Measurements from ENCODE around the gene NELFA. TPM values are rescaled to one million over a fixed set of nuclear protein-coding genes. Genes with fewer than 3 reads are reported as not detected.

Gene NELFA
- polyA plus RNA-seq, 4 donors = 12.7 to 35.1 (median 22.6) TPM

- H3K4me1 ChIP-seq (ENCODE audit: control insufficient read depth in 3 of 3, insufficient read depth in 2 of 3, low read depth in 1 of 3, low read length in 2 of 3) = no peaks in the 10 kb centered on the region
- no peak for DNase-seq
- no peak for FAIRE-seq
- H3K27me3 ChIP-seq (ENCODE audit: control insufficient read depth in 3 of 3, insufficient read depth in 3 of 3, low read length in 3 of 3) = no peaks in the 10 kb centered on the region
- no peak overlapping the region for H3K4me3 ChIP-seq (ENCODE audit: low read depth in 1 of 3, low read length in 3 of 3)
- H3K9me3 ChIP-seq (ENCODE audit: control insufficient read depth in 2 of 2, insufficient read depth in 1 of 2, low read depth in 1 of 2, low read length in 1 of 2) = no peaks in the 10 kb centered on the region
- H3K27ac ChIP-seq (ENCODE audit: low read depth in 1 of 3, low read length in 2 of 3) = no peak overlapping the region
- 92 to 96% (median 95%) methylated on average over 7 of the region's 7 CpGs for WGBS, 3 donors
- peaks cover 2 to 46% (median 13%) of the 10 kb centered on the region in 3 donors for H3K36me3 ChIP-seq (ENCODE audit: control insufficient read depth in 3 of 3, insufficient read depth in 2 of 3, low read depth in 1 of 3, low read length in 3 of 3)
Measured at GRCh38 chr4:1940566-1940965, 68.2 kb downstream of the NELFA start.

GRCh38 chr4:1939664-1940509 is 68.9 kb downstream of the NELFA start:
- peak overlapping the region in 1 of 3 donors; percentile 27 for H3K27ac ChIP-seq (ENCODE audit: low read depth in 1 of 3, low read length in 2 of 3)
- FAIRE-seq = no peak
- H3K4me1 ChIP-seq (ENCODE audit: control insufficient read depth in 3 of 3, insufficient read depth in 2 of 3, low read depth in 1 of 3, low read length in 2 of 3) = no peaks in the 10 kb centered on the region
- H3K4me3 ChIP-seq (ENCODE audit: low read depth in 1 of 3, low read length in 3 of 3) = no peak overlapping the region
- no peaks in the 10 kb centered on the region for H3K9me3 ChIP-seq (ENCODE audit: control insufficient read depth in 2 of 2, insufficient read depth in 1 of 2, low read depth in 1 of 2, low read length in 1 of 2)
- H3K27me3 ChIP-seq (ENCODE audit: control insufficient read depth in 3 of 3, insufficient read depth in 3 of 3, low read length in 3 of 3) = no peaks in the 10 kb centered on the region
- DNase-seq = no peak
- WGBS, 3 donors = 84 to 91% (median 90%) methylated on average over 11 of the region's 11 CpGs
- H3K36me3 ChIP-seq (ENCODE audit: control insufficient read depth in 3 of 3, insufficient read depth in 2 of 3, low read depth in 1 of 3, low read length in 3 of 3) = peaks cover 2 to 45% (median 16%) of the 10 kb centered on the region in 3 donors

GRCh38 chr4:1938027-1938426 is 70.7 kb downstream of the NELFA start:
- H3K9me3 ChIP-seq (ENCODE audit: control insufficient read depth in 2 of 2, insufficient read depth in 1 of 2, low read depth in 1 of 2, low read length in 1 of 2) = no peaks in the 10 kb centered on the region
- DNase-seq (no peak), FAIRE-seq (no peak)
- no peak overlapping the region for H3K27ac ChIP-seq (ENCODE audit: low read depth in 1 of 3, low read length in 2 of 3)
- peaks cover 2 to 39% (median 12%) of the 10 kb centered on the region in 3 donors for H3K36me3 ChIP-seq (ENCODE audit: control insufficient read depth in 3 of 3, insufficient read depth in 2 of 3, low read depth in 1 of 3, low read length in 3 of 3)
- H3K4me3 ChIP-seq (ENCODE audit: low read depth in 1 of 3, low read length in 3 of 3) = no peak overlapping the region
- no peaks in the 10 kb centered on the region for H3K27me3 ChIP-seq (ENCODE audit: control insufficient read depth in 3 of 3, insufficient read depth in 3 of 3, low read length in 3 of 3)
- no peaks in the 10 kb centered on the region for H3K4me1 ChIP-seq (ENCODE audit: control insufficient read depth in 3 of 3, insufficient read depth in 2 of 3, low read depth in 1 of 3, low read length in 2 of 3)
- WGBS, 3 donors = 94 to 98% (median 96%) methylated on average over 8 of the region's 8 CpGs

- DNase-seq (no peak), FAIRE-seq (no peak)
- 99 to 100% (median 100%) methylated on average over 3 of the region's 3 CpGs for WGBS, 3 donors
- Histone ChIP-seq H3K27me3 (ENCODE audit: control insufficient read depth in 3 of 3, insufficient read depth in 3 of 3, low read length in 3 of 3) (no peaks in the 10 kb centered on the region), H3K27ac (ENCODE audit: low read depth in 1 of 3, low read length in 2 of 3) (no peak overlapping the region), H3K9me3 (ENCODE audit: control insufficient read depth in 2 of 2, insufficient read depth in 1 of 2, low read depth in 1 of 2, low read length in 1 of 2) (no peaks in the 10 kb centered on the region), H3K4me1 (ENCODE audit: control insufficient read depth in 3 of 3, insufficient read depth in 2 of 3, low read depth in 1 of 3, low read length in 2 of 3) (no peaks in the 10 kb centered on the region), H3K36me3 (ENCODE audit: control insufficient read depth in 3 of 3, insufficient read depth in 2 of 3, low read depth in 1 of 3, low read length in 3 of 3) (peaks cover 2 to 41% (median 12%) of the 10 kb centered on the region in 3 donors), H3K4me3 (ENCODE audit: low read depth in 1 of 3, low read length in 3 of 3) (no peak overlapping the region)
Measured at GRCh38 chr4:1937550-1937949, 71.2 kb downstream of the NELFA start.

GRCh38 chr4:1933700-1934099 is 75.1 kb downstream of the NELFA start:
- Histone ChIP-seq H3K4me1 (ENCODE audit: control insufficient read depth in 3 of 3, insufficient read depth in 2 of 3, low read depth in 1 of 3, low read length in 2 of 3) (no peaks in the 10 kb centered on the region), H3K27me3 (ENCODE audit: control insufficient read depth in 3 of 3, insufficient read depth in 3 of 3, low read length in 3 of 3) (no peaks in the 10 kb centered on the region), H3K9me3 (ENCODE audit: control insufficient read depth in 2 of 2, insufficient read depth in 1 of 2, low read depth in 1 of 2, low read length in 1 of 2) (no peaks in the 10 kb centered on the region), H3K27ac (ENCODE audit: low read depth in 1 of 3, low read length in 2 of 3) (no peak overlapping the region), H3K4me3 (ENCODE audit: low read depth in 1 of 3, low read length in 3 of 3) (no peak overlapping the region), H3K36me3 (ENCODE audit: control insufficient read depth in 3 of 3, insufficient read depth in 2 of 3, low read depth in 1 of 3, low read length in 3 of 3) (peaks cover 0 to 52% (median 7%) of the 10 kb centered on the region in 3 donors)
- FAIRE-seq (no peak), DNase-seq (no peak)
- WGBS, 3 donors = 79 to 90% (median 82%) methylated on average over 3 of the region's 3 CpGs

- peaks cover 0 to 54% (median 7%) of the 10 kb centered on the region in 3 donors for H3K36me3 ChIP-seq (ENCODE audit: control insufficient read depth in 3 of 3, insufficient read depth in 2 of 3, low read depth in 1 of 3, low read length in 3 of 3)
Measured at GRCh38 chr4:1932736-1933135, 76.0 kb downstream of the NELFA start.

More at GRCh38 chr4:1932736-1933135, 76.0 kb downstream of the NELFA start:
- 94 to 96% (median 95%) methylated on average over 13 of the region's 13 CpGs for WGBS, 3 donors
- Histone ChIP-seq H3K27me3 (ENCODE audit: control insufficient read depth in 3 of 3, insufficient read depth in 3 of 3, low read length in 3 of 3) (no peaks in the 10 kb centered on the region), H3K27ac (ENCODE audit: low read depth in 1 of 3, low read length in 2 of 3) (no peak overlapping the region), H3K9me3 (ENCODE audit: control insufficient read depth in 2 of 2, insufficient read depth in 1 of 2, low read depth in 1 of 2, low read length in 1 of 2) (no peaks in the 10 kb centered on the region), H3K4me1 (ENCODE audit: control insufficient read depth in 3 of 3, insufficient read depth in 2 of 3, low read depth in 1 of 3, low read length in 2 of 3) (no peaks in the 10 kb centered on the region), H3K4me3 (ENCODE audit: low read depth in 1 of 3, low read length in 3 of 3) (no peak overlapping the region)
- FAIRE-seq = no peak
- no peak for DNase-seq

Other genes starting within 250 kb of the NELFA start
- 100 to 1,000 TPM in 1 of 4 donors, 10 to 100 TPM in 3; 13.8 to 267 (median 35.7) TPM for gene FGFR3, start 215.7 kb downstream of the NELFA start, polyA plus RNA-seq
- 10 to 100 TPM; 19.7 to 28.5 (median 23.1) TPM for gene LETM1, start 152.8 kb downstream of the NELFA start, polyA plus RNA-seq
- 10 to 100 TPM in 3 of 4 donors, 1 to 10 TPM in 1; 8.4 to 46.4 (median 22.5) TPM for gene NSD2, start 137.6 kb downstream of the NELFA start, polyA plus RNA-seq
- 1 to 10 TPM in 1 of 4 donors, under 1 TPM in 2, not detected in 1; under 0.01 to 1.8 (median 0.31) TPM for gene NAT8L, start 50.4 kb upstream of the NELFA start, polyA plus RNA-seq
- gene HAUS3, start 233.1 kb upstream of the NELFA start, polyA plus RNA-seq = 10 to 100 TPM in 1 of 4 donors, 1 to 10 TPM in 3; 4.0 to 16.4 (median 5.1) TPM
- gene POLN, start 233.1 kb upstream of the NELFA start, polyA plus RNA-seq = 1 to 10 TPM in 2 of 4 donors, under 1 TPM in 2; 0.89 to 2.2 (median 1.2) TPM

Data from small intestine (tissue), 7 donors.